A673 (cell line): ENCODE data around the gene LRRC18.

Experiments
- CTCF ChIP-seq: fragments of 300-800, 200-600 bp; sonication (generic); conservative IDR thresholded peaks from 2 replicates; pipeline ENCODE4 v1.5.1; 2017; ENCODE audit warnings: low read depth, mild to moderate bottlenecking, antibody characterized with exemption, low read length, moderate library complexity, mixed read lengths
- EZH2 ChIP-seq: fragments of 200-600 bp; sonication (generic); IDR thresholded peaks from 2 replicates; pipeline ENCODE4 v1.6.1; 2017; ENCODE audit warnings: borderline replicate concordance, low read depth, mild to moderate bottlenecking, mixed read lengths, antibody characterized with exemption, low read length; ENCODE audit not compliant: poor library complexity, severe bottlenecking

GRCh38 chr10:48924988-48925387, 14.7 kb downstream of the LRRC18 start:
- TF ChIP-seq EZH2 (no peak), CTCF (no peak)
